GM04504 (cell line): ENCODE results near the gene LRRC57.
A peak's percentile ranks its signal among the peaks of the same experiment; 100 is the strongest.

Experiments used
- DNase-seq: peaks from one replicate; pipeline ENCODE4 v3.0.0-alpha.2; 2012; ENCODE audit warnings: low read depth

Gene LRRC57

DNA sequence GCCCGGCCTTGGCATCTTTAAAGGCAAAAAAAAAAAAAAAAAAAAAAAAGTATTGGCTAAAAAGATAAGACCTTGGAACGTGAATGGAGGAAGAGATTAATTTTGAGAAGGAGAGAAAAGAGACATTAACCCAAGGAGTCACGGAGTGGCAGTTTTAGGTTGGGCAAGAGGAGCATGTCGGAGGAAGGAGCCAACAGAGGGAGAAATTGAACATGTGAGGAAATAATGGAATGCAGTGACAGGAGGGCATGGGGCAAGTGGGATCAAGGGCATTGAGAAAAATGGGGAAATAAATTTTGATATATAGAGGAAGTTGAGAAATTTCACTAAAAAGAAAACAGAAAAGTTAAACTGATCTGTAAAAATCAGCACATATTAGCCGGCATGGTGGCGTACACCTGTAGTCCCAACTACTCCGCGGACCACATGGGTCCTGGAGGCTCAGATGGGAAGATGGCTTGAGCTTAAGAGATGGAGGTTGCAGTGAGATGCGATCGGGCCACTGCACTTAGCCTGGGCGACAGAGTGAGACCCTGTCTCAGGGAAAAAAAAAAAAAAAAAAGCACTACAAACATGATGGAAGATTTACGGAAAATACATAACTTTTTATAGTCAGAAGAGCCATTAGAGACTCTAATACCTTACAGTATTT lies 1.3 kb upstream of the LRRC57 start:
- DNase-seq: no peak

DNA sequence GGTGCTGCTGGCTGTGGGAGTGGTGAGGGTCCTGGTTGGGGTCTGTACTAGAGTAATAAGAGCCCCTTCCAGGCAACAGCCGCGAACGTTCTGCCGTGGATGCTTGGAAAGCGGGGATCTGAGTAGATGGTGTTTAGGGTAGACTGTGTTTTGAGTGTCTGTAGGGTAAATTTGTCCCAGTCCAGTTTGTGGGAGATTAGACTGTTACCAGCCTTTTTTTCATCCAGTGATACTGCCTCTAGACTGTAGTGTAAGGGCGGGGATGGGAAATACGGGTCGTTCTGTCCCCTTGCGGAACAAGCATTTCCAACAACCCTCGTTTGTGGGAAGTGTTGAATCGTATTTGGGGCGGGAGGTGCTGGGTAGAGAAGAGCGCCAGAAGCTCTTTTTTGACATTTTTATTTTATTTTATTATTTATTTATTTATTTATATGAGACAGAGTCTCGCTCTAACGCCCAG lies 469 bp upstream of the LRRC57 start:
- DNase-seq: peak; percentile 3

DNA sequence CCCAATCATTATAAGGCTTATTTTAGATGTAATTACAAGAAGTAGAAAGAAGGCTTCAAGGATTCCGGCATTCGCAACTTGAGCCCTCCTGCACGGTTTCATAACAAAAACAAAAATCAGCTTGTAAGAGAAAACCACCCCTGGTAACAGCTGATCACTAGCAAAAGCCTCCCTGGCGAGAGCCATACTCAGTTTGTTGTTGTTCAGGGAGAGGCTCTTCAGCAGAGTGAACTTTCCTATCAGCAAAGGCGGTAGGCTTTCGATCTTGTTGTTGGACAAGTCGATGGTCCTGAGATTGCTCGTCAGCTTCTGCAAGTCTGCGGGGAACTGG lies 710 bp downstream of the LRRC57 start:
- peak; percentile 18 for DNase-seq

DNA sequence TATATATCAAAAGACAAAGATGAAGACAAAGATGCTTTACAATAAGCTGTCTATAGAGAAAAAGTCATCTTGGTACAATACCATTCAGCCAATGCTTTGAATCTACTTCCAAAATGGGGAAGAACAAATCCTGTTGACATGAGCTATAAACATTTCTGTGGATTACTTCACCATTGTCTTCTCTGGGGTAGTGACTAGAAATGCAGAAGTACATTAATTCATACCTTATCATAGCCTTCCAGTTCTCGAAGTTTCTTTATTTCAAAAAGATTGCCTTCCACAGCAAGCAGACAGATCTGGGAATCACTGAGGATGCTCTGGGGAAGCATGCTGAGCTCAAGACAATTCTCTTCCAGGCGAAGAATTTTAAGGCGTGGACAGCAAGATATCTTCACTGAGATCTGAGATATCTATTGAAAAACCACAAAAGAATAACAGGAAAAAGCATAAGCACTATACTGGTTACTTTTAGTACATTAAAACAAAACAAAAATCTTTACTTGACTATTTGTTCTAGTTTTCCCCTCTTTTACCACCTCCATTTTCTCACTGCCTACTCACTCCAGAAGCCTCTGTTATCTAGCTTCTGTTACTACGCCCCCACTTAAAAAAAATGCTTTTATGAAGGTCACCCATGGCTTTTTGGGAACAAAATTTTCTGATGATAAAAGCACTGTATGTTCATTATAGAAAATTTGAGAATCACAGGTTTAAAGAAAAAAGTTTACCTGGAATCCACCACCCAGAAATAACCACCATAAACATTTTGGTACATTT lies 3.6 kb downstream of the LRRC57 start:
- no peak for DNase-seq

DNA sequence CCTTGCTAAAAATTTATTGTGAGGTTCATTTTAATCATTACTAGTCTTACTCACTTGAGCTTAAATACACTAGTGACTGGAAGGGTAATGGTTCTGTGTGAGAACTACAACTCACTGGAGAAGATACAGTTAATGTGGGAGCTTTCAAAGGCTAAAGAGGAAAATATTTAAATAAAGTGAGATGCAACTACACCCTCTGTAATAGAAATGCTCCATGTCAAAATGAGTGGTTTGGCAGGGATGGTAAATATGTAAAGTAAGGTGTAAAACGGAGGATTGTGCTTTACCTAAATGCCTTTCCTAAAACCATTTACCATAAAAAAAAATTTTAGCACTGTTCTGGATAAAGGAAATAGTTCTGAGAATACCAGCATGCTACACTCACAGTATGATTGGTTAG lies 15.3 kb downstream of the LRRC57 start:
- DNase-seq: no peak

DNA sequence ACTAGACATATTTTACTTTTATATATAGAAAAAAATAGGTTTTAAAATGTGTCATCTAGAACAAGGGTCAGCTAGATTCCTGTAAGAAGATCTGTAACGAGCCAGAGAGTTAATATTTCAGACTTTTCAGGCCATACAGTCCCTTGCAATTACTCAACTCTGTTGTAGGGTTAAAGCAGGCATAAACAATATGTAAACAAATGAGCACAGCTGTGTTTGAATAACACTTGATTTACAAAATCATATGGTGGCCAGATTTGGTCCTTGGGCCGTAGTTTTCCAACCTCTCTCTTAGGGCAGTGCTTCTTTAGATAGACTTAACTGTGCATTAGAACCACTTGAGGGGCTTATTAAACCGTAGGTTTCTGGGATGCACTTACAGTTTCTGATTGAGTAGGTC lies 19.6 kb downstream of the LRRC57 start:
- no peak for DNase-seq

DNA sequence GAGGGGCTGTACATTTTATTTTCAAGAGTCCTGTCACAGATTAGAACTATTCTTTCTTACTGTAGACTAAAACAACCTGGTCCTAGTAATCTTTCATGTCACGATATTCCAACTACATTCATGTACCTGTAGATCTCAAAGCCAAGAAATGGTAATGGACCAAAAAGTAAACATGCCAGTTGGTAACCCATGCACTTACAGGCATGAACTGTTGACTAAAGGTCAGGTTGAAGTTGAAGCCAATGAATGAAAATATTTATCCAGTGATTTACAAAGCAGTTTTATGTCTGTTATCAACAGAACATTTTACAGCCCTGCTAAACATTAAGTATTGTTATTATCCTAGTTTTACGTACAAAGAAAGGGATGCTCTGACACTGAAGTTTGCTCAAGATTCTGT lies 25.3 kb downstream of the LRRC57 start:
- no peak for DNase-seq

DNA sequence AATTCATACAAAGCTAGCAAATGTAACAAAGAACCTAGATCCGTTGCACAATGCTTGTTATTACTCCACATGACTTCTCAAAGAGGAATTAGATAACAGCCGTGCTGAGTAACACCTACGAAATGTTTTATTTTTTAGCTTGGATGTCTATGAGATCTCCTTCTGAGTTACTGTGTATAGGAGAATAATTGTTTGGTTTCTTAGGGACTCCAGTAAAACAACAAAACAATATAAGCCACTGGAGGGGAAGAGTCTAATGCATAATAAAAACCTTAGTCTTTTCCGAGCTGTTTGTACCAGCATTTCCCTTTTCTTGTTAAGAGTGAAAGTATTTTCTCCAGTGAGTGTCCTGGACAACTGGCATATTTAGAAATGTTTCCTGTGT lies 37.6 kb downstream of the LRRC57 start:
- peak; percentile 18 for DNase-seq

DNA sequence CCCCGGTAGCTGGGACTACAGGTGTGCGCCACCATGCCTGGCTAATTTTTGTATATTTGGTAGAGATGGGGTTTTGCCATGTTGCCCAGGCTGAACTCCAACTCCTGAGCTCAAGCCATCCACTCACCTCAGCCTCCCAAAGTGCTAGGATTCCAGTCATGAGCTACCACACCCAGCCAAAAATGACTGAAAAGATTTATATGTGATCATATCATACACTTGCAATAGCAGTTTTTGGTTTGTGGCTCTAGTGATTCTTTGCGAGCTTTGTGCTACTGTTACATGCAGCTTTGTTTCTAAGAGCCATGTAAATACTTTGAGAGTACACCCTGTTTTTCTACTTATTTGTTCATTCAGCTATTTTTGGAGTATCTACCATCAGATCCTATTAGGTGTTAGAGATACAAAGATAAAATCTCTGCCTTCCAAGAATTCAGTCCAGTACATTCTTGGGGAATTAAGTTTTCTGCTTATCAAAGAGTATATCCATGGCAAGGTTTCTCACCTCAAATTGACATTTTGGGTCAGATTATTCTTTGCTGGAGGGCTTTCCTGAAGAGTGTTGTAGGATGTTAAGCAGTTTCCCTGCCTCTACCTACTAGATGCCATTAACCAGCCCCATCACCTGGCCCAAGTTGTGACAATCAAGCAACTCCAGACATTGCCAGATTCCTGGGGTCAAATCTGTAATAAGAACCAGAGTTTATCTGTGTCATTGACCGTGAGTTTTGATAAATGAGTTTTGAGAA lies 38.2 kb downstream of the LRRC57 start:
- no peak for DNase-seq

DNA sequence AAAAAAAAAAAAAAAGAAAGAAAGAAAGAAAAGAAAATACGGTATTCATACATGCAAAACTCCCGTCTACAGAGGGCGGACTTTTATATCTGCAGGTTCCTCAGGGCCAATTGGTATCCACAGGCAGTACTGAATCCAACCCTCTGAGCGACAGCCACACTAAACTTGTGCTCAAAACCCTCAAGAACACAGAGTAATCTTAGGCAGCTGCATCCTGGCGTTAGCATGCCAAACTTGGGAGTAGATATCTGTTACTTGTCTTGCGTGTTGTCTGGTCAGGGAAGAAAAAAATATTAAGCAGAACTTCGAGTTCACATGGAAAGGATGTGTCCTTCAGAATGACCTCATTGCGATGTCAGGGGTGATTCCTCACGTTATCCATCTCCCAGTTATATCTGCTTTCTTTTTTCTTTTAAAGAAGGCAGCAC lies 40.3 kb downstream of the LRRC57 start:
- no peak for DNase-seq

DNA sequence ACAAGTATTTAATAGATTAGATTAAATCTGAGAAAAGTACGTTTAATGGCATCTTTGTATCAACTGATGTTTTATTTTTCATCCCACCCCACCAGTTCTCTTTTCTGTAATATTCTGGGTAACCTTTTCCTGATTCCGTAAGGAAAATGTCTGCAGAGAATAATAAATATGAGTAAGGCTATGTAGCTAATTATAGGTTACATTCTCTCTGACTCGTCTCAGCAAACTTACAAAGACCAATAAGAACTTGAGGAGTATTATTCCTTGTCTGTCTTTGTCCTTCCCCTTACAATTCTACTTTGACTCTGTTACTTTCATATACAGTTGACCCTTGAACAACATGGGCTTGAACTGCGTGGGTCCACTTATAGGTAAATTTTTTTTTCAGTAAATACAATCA lies 41.1 kb downstream of the LRRC57 start:
- DNase-seq: no peak

DNA sequence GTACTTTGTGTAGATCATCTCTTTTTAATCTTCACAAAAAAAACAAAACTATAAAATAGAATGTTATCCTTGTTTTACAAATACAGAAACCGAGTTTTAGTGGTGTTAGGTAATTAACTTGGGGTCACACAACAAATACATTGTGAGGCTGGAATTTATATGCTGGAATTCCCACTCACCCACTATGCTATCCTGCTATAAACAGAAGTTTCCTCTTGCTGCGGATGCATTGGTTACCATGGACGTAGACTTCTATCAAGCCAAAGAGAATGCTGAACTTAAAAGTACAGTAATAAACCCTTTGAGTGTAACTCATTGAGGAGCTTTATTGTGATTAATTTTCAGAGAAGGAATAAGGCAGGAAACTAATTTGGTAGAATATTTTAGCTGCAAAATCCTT lies 44.0 kb downstream of the LRRC57 start:
- DNase-seq: no peak

DNA sequence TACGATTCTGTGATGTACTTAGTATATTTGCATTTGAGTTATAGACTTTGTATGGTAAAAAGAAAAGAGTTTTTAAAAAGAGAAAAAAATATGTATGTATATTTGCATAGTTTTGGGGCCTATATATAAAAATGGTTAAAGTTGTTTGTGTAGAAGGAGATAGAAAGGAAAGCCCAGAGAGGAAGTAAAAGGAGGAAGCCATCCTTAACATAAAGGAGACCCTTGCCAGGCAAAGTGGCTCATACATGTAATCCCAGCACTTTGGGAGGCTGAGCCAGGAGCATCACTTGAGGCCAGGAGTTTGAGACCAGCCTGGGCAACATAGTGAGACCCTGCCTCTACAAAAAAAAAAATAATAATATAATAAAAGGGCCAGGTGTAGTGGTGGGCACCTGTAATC lies 44.8 kb downstream of the LRRC57 start:
- DNase-seq: no peak

DNA sequence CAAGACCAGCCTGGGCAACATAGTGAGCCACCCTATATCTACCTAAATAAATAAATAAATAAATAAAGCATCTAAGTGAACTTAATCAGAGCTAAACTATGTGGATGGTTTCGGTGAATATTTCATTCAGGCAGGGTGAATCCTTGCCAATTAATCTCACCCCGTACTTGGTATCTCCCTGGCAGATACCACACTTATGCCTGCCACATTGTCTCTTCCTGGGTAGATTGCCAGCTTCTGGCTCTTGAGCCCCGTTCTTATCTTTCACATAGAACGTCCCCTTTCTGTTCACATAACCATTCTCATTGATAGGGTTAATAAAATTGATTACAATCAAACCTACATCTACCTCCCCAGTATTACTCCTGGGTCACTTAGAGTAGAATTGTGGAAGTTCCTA lies 46.1 kb downstream of the LRRC57 start:
- DNase-seq: no peak

DNA sequence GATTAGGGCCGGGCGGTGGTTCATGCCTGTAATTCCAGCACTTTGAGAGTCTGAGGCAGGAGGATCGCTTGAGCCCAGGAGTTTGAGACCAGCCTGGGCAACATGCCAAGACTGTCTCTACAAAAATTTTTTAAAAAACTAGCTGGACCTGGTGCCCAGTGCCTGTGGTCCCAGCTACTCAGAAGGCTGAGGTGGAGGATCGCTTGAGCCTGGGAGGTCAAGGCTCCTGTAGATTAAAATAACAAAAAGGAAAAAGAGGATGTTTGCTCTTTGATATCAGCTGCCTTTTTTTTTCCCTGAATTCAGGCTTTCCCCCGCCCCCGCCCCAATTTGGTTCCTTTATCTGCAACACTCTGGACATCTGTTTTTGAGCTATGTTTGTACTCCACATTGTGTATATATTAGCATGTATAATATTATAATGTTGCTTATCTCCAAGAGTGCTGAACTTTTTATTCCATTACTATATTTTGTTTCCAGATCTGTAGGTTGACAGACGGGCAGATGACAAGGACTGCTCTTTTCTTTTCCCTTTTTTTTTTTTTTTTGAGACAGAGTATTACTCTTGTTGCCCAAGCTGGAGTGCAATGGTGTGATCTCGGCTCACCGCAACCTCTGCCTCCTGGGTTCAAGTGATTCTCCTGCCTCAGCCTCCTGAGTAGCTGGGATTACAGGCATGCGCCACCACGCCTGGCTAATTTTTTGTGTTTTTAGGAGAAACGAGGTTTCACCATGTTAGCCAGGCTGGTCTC lies 48.6 kb downstream of the LRRC57 start:
- DNase-seq: no peak

DNA sequence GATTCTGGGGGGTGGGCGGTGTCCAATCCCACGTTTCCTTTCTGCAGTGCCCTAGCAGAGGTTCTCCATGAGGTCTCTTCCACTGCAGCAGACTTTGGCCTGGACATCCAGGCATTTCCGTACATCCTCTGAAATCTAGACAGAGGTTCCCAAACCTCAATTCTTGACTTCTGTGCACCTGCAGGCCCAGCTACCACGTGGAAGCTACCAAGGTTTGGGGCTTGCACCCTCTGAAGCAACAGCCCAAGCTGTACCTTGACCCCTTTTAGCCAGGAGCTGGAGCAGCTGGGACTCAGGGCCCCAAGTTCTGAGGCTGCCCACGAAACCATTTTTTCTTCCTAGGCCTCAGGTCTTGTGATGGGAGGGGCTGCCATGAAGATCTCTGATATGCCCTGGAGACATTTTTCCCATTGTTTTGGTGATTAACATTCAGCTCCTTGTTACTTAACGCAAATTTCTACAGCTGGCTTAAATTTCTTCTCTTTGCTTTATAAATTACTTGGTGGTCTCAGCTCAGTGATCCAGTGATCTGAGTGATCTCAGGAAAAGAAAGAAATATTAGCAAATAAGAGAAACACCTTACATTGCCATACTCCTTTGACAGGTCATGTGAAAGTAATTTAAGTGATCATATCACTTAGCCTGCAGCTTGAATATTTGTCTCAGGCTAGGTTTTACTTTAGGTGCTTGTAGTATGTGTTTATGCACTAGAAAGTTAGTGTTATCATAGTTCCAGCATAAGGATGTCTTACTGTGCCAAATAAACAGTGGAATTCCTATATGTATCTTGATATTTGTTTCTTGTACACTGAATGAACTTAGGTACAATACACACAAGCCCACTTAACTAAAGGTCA lies 50.2 kb downstream of the LRRC57 start:
- no peak for DNase-seq

DNA sequence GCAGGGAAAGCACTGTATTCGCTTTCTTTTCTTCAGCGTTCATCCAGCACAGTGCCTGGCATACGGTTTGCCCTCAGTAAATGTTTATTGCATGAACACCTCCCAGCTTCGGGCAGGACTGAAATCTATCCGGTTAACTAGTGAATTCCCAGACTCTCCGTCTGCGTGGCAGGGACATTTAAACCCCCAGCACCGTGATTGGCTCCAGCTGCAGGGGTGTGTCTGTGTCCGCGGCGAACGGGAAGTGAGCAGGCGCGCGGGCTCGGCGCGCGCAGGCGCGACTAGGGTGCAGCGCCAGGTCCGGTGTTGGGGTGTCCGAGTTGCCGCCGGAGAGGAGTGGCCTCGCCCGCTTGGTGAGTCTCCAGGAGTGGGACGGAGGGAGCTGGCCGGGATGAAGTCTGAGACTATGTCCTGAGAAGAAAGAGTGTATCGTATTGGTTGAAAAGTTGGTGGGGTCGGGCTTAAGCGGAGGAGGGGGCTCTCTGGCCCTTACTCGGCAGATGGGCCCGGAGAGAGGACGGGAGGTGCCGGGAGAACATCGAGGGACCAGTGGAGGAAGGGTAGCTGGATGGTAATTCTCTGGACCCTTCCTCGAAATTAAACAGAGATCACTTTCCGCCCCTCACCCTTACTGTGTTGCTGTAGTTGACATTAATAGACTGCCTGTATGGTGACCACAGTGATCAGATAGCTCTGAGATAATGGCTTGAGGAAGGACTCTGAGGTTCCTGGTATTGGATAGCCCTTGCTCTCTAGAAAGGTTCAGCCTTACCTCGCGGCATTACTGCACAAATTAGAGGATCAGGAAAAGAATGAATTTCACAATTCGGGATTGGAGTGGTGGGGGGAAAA lies 53.0 kb downstream of the LRRC57 start, which contains the start of gene SNAP23:
TSS of gene SNAP23 (plus strand) at position 274 of the 852 bp plus-strand sequence. CDS start 16,213 bp downstream, outside the sequence.
- peak; percentile 91 for DNase-seq

DNA sequence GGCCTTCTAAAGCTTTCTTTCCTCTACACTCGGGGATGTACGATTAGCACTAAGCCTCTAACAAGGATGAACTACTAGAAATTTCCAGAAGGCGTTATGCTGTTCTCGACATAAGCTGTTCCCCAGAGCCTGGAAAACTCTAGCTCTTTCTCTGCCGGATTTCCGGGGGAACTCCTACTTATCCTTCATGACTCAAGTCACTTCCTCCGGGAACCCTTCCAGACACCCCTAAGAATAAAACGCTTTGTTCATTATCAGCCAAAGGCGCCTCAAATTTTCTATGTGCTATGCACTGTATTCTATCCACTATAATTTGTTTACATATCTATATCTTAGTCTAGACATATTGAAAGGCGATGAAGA lies 53.6 kb downstream of the LRRC57 start:
- peak; percentile 44 for DNase-seq

DNA sequence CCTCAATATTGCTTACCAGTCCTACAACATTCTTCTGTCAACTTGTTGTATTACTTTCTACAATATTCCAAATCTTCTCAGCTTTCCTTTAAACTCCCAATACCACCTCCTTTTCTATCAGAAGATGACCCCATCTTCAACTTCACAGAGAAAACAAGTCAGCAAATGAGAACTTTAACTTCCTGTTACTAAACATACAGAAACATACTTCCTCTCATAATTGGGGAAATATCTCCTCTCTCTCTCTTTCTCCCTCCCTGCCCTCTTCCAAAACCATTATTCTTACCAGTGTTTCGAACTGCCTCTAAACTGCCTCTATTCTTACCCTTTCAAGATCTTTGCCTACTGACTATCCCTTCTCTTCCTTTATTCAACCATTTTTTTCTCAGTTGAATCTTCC lies 54.9 kb downstream of the LRRC57 start:
- DNase-seq: no peak

DNA sequence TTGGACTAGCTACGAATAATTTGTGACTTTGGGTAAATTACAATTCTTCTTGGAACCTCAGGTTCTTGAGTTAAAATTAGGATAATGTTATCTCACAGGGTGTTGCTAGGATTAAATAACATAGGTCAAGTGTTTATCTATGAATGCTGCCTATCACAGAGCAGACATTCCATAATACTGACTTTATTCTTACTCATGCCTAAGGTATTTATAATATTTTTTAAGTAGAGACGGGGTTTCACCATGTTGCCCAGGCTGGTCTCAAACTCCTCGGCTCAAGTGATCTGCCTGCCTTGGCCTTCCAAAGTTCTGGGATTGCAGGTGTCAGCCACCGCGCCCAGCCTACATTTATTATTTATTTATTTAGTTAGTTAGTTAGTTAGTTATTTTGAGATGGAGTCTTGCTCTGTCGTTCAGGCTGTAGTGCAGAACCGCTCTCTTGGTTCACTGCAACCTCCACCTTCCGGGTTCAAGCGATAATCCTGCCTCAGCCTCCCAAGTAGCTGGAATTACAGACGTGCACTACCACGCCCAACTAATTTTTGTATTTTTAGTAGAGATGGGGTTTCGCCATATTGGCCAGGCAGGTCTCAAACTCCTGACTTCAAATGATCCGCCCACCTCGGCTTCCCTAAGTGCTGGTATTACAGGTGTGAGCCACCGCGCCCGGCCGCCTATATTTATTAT lies 56.9 kb downstream of the LRRC57 start:
- no peak for DNase-seq
